Measurements from ENCODE around the gene QRICH2.
"Not testable (repeated sequence)": the region's sequence is repeated elsewhere in the genome, so short reads cannot be mapped to it uniquely, and the experiment has no call there.

QRICH2 gene

GRCh38 chr17:76263896-76264295, 44.2 kb downstream of the QRICH2 start:
- Histone ChIP-seq H3K4me1 (ENCODE audit: control insufficient read depth, insufficient read depth, low read length) (peaks cover 31% of the 10 kb centered on the region), H3K36me3 (ENCODE audit: control insufficient read depth, insufficient read depth, low read length) (no peaks in the 10 kb centered on the region), H3K27me3 (ENCODE audit: control insufficient read depth, insufficient read depth, low read length) (no peaks in the 10 kb centered on the region), H3K27ac (ENCODE audit: low read depth, low read length) (no peak overlapping the region), H3K4me3 (ENCODE audit: low read depth, low read length) (no peak overlapping the region), H3K9ac (ENCODE audit: low read depth, low read length) (no peak overlapping the region), H3K9me3 (ENCODE audit: control insufficient read depth, insufficient read depth, low read length) (no peaks in the 10 kb centered on the region)

- Histone ChIP-seq H3K4me1 (ENCODE audit: control insufficient read depth, insufficient read depth, low read length) (peaks cover 27% of the 10 kb centered on the region), H3K4me3 (ENCODE audit: low read depth, low read length) (no peak overlapping the region), H3K27ac (ENCODE audit: low read depth, low read length) (no peak overlapping the region), H3K9me3 (ENCODE audit: control insufficient read depth, insufficient read depth, low read length) (no peaks in the 10 kb centered on the region), H3K9ac (ENCODE audit: low read depth, low read length) (no peak overlapping the region), H3K27me3 (ENCODE audit: control insufficient read depth, insufficient read depth, low read length) (no peaks in the 10 kb centered on the region), H3K36me3 (ENCODE audit: control insufficient read depth, insufficient read depth, low read length) (no peaks in the 10 kb centered on the region)
Observed at GRCh38 chr17:76262732-76263344, 45.2 kb downstream of the QRICH2 start.

GRCh38 chr17:76261421-76262215, 46.5 kb downstream of the QRICH2 start:
- no peaks in the 10 kb centered on the region for H3K9me3 ChIP-seq (ENCODE audit: control insufficient read depth, insufficient read depth, low read length)
- H3K27me3 ChIP-seq (ENCODE audit: control insufficient read depth, insufficient read depth, low read length), result no peaks in the 10 kb centered on the region
- H3K9ac ChIP-seq (ENCODE audit: low read depth, low read length), result no peak overlapping the region
- H3K27ac ChIP-seq (ENCODE audit: low read depth, low read length), result no peak overlapping the region
- no peaks in the 10 kb centered on the region for H3K36me3 ChIP-seq (ENCODE audit: control insufficient read depth, insufficient read depth, low read length)
- H3K4me1 ChIP-seq (ENCODE audit: control insufficient read depth, insufficient read depth, low read length), result peaks cover 20% of the 10 kb centered on the region
- H3K4me3 ChIP-seq (ENCODE audit: low read depth, low read length), result no peak overlapping the region

- Histone ChIP-seq H3K9me3 (ENCODE audit: control insufficient read depth, insufficient read depth, low read length) (no peaks in the 10 kb centered on the region), H3K9ac (ENCODE audit: low read depth, low read length) (no peak overlapping the region), H3K36me3 (ENCODE audit: control insufficient read depth, insufficient read depth, low read length) (no peaks in the 10 kb centered on the region), H3K4me1 (ENCODE audit: control insufficient read depth, insufficient read depth, low read length) (peaks cover 16% of the 10 kb centered on the region), H3K4me3 (ENCODE audit: low read depth, low read length) (no peak overlapping the region), H3K27ac (ENCODE audit: low read depth, low read length) (no peak overlapping the region), H3K27me3 (ENCODE audit: control insufficient read depth, insufficient read depth, low read length) (no peaks in the 10 kb centered on the region)
Observed at GRCh38 chr17:76260669-76261068, 47.4 kb downstream of the QRICH2 start.

GRCh38 chr17:76260220-76260619, 47.9 kb downstream of the QRICH2 start:
- Histone ChIP-seq H3K9me3 (ENCODE audit: control insufficient read depth, insufficient read depth, low read length) (no peaks in the 10 kb centered on the region), H3K9ac (ENCODE audit: low read depth, low read length) (no peak overlapping the region), H3K4me1 (ENCODE audit: control insufficient read depth, insufficient read depth, low read length) (peaks cover 16% of the 10 kb centered on the region)

GRCh38 chr17:76256430-76257050, 51.5 kb downstream of the QRICH2 start:
- H3K9me3 ChIP-seq (ENCODE audit: control insufficient read depth, insufficient read depth, low read length); H3K4me1 ChIP-seq (ENCODE audit: control insufficient read depth, insufficient read depth, low read length); H3K9ac ChIP-seq (ENCODE audit: low read depth, low read length): not testable (repeated sequence)

More at GRCh38 chr17:76260220-76260619, 47.9 kb downstream of the QRICH2 start:
- Histone ChIP-seq H3K27ac (ENCODE audit: low read depth, low read length) (no peak overlapping the region), H3K4me3 (ENCODE audit: low read depth, low read length) (no peak overlapping the region), H3K27me3 (ENCODE audit: control insufficient read depth, insufficient read depth, low read length) (no peaks in the 10 kb centered on the region), H3K36me3 (ENCODE audit: control insufficient read depth, insufficient read depth, low read length) (no peaks in the 10 kb centered on the region)

GRCh38 chr17:76255801-76256429, 52.2 kb downstream of the QRICH2 start:
- no peak overlapping the region for H3K4me3 ChIP-seq (ENCODE audit: low read depth, low read length)
- H3K9ac ChIP-seq (ENCODE audit: low read depth, low read length), result no peak overlapping the region
- H3K36me3 ChIP-seq (ENCODE audit: control insufficient read depth, insufficient read depth, low read length), result no peaks in the 10 kb centered on the region
- no peak overlapping the region for H3K27ac ChIP-seq (ENCODE audit: low read depth, low read length)
- H3K27me3 ChIP-seq (ENCODE audit: control insufficient read depth, insufficient read depth, low read length), result no peaks in the 10 kb centered on the region
- H3K4me1 ChIP-seq (ENCODE audit: control insufficient read depth, insufficient read depth, low read length), result peaks cover 6% of the 10 kb centered on the region
- H3K9me3 ChIP-seq (ENCODE audit: control insufficient read depth, insufficient read depth, low read length), result no peaks in the 10 kb centered on the region

More at GRCh38 chr17:76256430-76257050, 51.5 kb downstream of the QRICH2 start:
- not testable (repeated sequence) for H3K36me3 ChIP-seq (ENCODE audit: control insufficient read depth, insufficient read depth, low read length); H3K27ac ChIP-seq (ENCODE audit: low read depth, low read length); H3K27me3 ChIP-seq (ENCODE audit: control insufficient read depth, insufficient read depth, low read length); H3K4me3 ChIP-seq (ENCODE audit: low read depth, low read length)

- H3K36me3 ChIP-seq (ENCODE audit: control insufficient read depth, insufficient read depth, low read length), result no peaks in the 10 kb centered on the region
- H3K27ac ChIP-seq (ENCODE audit: low read depth, low read length), result no peak overlapping the region
- H3K4me3 ChIP-seq (ENCODE audit: low read depth, low read length), result no peak overlapping the region
- no peaks in the 10 kb centered on the region for H3K27me3 ChIP-seq (ENCODE audit: control insufficient read depth, insufficient read depth, low read length)
- no peak overlapping the region for H3K9ac ChIP-seq (ENCODE audit: low read depth, low read length)
- H3K9me3 ChIP-seq (ENCODE audit: control insufficient read depth, insufficient read depth, low read length), result no peaks in the 10 kb centered on the region
- peaks cover under 1% of the 10 kb centered on the region; the same call in 1 of the 2 replicates for H3K4me1 ChIP-seq (ENCODE audit: control insufficient read depth, insufficient read depth, low read length)
Observed at GRCh38 chr17:76254275-76254674, 53.8 kb downstream of the QRICH2 start.

- Histone ChIP-seq H3K9ac (ENCODE audit: low read depth, low read length) (no peak overlapping the region), H3K36me3 (ENCODE audit: control insufficient read depth, insufficient read depth, low read length) (no peaks in the 10 kb centered on the region), H3K4me1 (ENCODE audit: control insufficient read depth, insufficient read depth, low read length) (no peaks in the 10 kb centered on the region), H3K9me3 (ENCODE audit: control insufficient read depth, insufficient read depth, low read length) (no peaks in the 10 kb centered on the region), H3K4me3 (ENCODE audit: low read depth, low read length) (no peak overlapping the region), H3K27ac (ENCODE audit: low read depth, low read length) (no peak overlapping the region), H3K27me3 (ENCODE audit: control insufficient read depth, insufficient read depth, low read length) (no peaks in the 10 kb centered on the region)
Observed at GRCh38 chr17:76253841-76254240, 54.2 kb downstream of the QRICH2 start.

GRCh38 chr17:76252967-76253766, 54.9 kb downstream of the QRICH2 start:
- not testable (repeated sequence) for H3K27ac ChIP-seq (ENCODE audit: low read depth, low read length); H3K4me1 ChIP-seq (ENCODE audit: control insufficient read depth, insufficient read depth, low read length); H3K4me3 ChIP-seq (ENCODE audit: low read depth, low read length); H3K27me3 ChIP-seq (ENCODE audit: control insufficient read depth, insufficient read depth, low read length); H3K9ac ChIP-seq (ENCODE audit: low read depth, low read length); H3K36me3 ChIP-seq (ENCODE audit: control insufficient read depth, insufficient read depth, low read length); H3K9me3 ChIP-seq (ENCODE audit: control insufficient read depth, insufficient read depth, low read length)
